ENCODE results near the gene PSMB4.

Gene PSMB4

DNA sequence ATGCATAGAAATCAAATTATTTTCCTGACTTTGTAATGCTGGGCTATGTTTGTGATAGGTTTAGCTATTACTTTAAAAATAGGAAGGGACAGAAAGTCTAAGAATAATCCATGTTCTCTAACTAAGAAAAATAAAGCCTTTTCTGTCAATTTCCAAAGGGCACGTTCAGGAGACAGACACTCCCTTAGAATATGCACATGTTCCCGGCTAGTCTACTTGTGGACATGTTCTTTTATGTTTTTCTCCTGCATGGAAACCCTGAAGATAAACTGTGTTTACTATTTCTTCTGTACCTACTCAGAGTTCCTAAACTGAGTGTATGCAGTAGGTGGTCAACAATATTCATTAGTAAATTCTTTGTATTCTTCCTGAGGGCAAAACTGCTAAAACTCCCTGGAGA lies 12.5 kb downstream of the PSMB4 start:
- TF ChIP-seq EZH2phosphoT487 (conservative IDR thresholded peaks at IDR 0.05; ENCODE audit: low read length) (no peak), CTCF (IDR thresholded peaks at IDR 0.05; ENCODE audit: insufficient read depth, low read length, poor library complexity, severe bottlenecking) (no peak)
- H3K27ac ChIP-seq (ENCODE audit: low read depth, low read length), result no peak overlapping the region
- H3K9me3 ChIP-seq (ENCODE audit: insufficient read depth, low read length), result no peaks in the 10 kb centered on the region
- no peak overlapping the region for H2AFZ ChIP-seq (ENCODE audit: low read depth, low read length, severe bottlenecking)
- no peak overlapping the region for H3K4me3 ChIP-seq (ENCODE audit: insufficient read depth, low read length, poor library complexity, severe bottlenecking)
- no peak overlapping the region for H3K4me2 ChIP-seq (ENCODE audit: low read depth, low read length, poor library complexity, severe bottlenecking)
- no peaks in the 10 kb centered on the region for H3K27me3 ChIP-seq (ENCODE audit: low read length)
- H4K20me1 ChIP-seq (ENCODE audit: low read depth, low read length), result no peaks in the 10 kb centered on the region
- peaks cover 53% of the 10 kb centered on the region for H3K36me3 ChIP-seq (ENCODE audit: low read length)
- no peak overlapping the region for H3K9ac ChIP-seq (ENCODE audit: low read length)
- no peaks in the 10 kb centered on the region for H3F3A ChIP-seq (ENCODE audit: insufficient read depth)
- no peaks in the 10 kb centered on the region for H3K79me2 ChIP-seq (ENCODE audit: insufficient read depth, low read length)
- H3K9me2 ChIP-seq (replicated peaks; ENCODE audit: insufficient read depth, low read length), result no peaks in the 10 kb centered on the region

- Histone ChIP-seq H3K79me2 (ENCODE audit: insufficient read depth, low read length) (no peaks in the 10 kb centered on the region), H3K9ac (ENCODE audit: low read length) (no peak overlapping the region), H2AFZ (ENCODE audit: low read depth, low read length, severe bottlenecking) (no peak overlapping the region), H3K36me3 (ENCODE audit: low read length) (peaks cover 35% of the 10 kb centered on the region), H3K9me3 (ENCODE audit: insufficient read depth, low read length) (no peaks in the 10 kb centered on the region), H3K9me2 (replicated peaks; ENCODE audit: insufficient read depth, low read length) (no peaks in the 10 kb centered on the region), H3K4me3 (ENCODE audit: insufficient read depth, low read length, poor library complexity, severe bottlenecking) (no peak overlapping the region), H4K20me1 (ENCODE audit: low read depth, low read length) (no peaks in the 10 kb centered on the region), H3K27ac (ENCODE audit: low read depth, low read length) (no peak overlapping the region), H3K4me2 (ENCODE audit: low read depth, low read length, poor library complexity, severe bottlenecking) (no peak overlapping the region), H3K27me3 (ENCODE audit: low read length) (no peaks in the 10 kb centered on the region), H3F3A (ENCODE audit: insufficient read depth) (no peaks in the 10 kb centered on the region; the same call in 1 of the 2 replicates)
- no peak for TF ChIP-seq CTCF (IDR thresholded peaks at IDR 0.05; ENCODE audit: insufficient read depth, low read length, poor library complexity, severe bottlenecking)
- TF ChIP-seq EZH2phosphoT487 (conservative IDR thresholded peaks at IDR 0.05; ENCODE audit: low read length), result no peak
Measured at GRCh38 chr1:151416231-151416630, 16.9 kb downstream of the PSMB4 start.

- Histone ChIP-seq H3K9ac (ENCODE audit: low read length) (no peak overlapping the region), H3K27ac (ENCODE audit: low read depth, low read length) (no peak overlapping the region), H4K20me1 (ENCODE audit: low read depth, low read length) (no peaks in the 10 kb centered on the region), H2AFZ (ENCODE audit: low read depth, low read length, severe bottlenecking) (no peak overlapping the region), H3F3A (ENCODE audit: insufficient read depth) (peaks cover 6% of the 10 kb centered on the region; the same call in 1 of the 2 replicates), H3K79me2 (ENCODE audit: insufficient read depth, low read length) (no peaks in the 10 kb centered on the region; the same call in 1 of the 2 replicates), H3K4me3 (ENCODE audit: insufficient read depth, low read length, poor library complexity, severe bottlenecking) (no peak overlapping the region), H3K9me3 (ENCODE audit: insufficient read depth, low read length) (no peaks in the 10 kb centered on the region), H3K36me3 (ENCODE audit: low read length) (peaks cover 37% of the 10 kb centered on the region), H3K27me3 (ENCODE audit: low read length) (no peaks in the 10 kb centered on the region), H3K4me2 (ENCODE audit: low read depth, low read length, poor library complexity, severe bottlenecking) (no peak overlapping the region), H3K9me2 (replicated peaks; ENCODE audit: insufficient read depth, low read length) (no peaks in the 10 kb centered on the region)
- no peak for TF ChIP-seq EZH2phosphoT487 (conservative IDR thresholded peaks at IDR 0.05; ENCODE audit: low read length)
- TF ChIP-seq CTCF (IDR thresholded peaks at IDR 0.05; ENCODE audit: insufficient read depth, low read length, poor library complexity, severe bottlenecking), result no peak
Measured at GRCh38 chr1:151418081-151418480, 18.7 kb downstream of the PSMB4 start.

Data from SU-DHL-6 (cell line).